SJSA1 (cell line): ENCODE results near the gene GAS2L1. TPM values are rescaled to one million over a fixed set of nuclear protein-coding genes. Genes with fewer than 3 reads are reported as not detected.
A peak's percentile ranks its signal among the peaks of the same experiment; 100 is the strongest.

Experiments used
- DNase-seq, 2 experiments: peaks; one replicate each; pipeline ENCODE4 v3.0.0-alpha.2; 2015 to 2020; ENCODE audit warnings: low spot score in 2 of 2, low read depth in 1 of 2
- H3K27ac ChIP-seq: fragments of 250-450 bp; sonication (Bioruptor Pico); 2 replicates; pipeline ENCODE4 v1.5.1; 2020; ENCODE audit warnings: mild to moderate bottlenecking, moderate library complexity
- H3K27me3 ChIP-seq: fragments of 250-450 bp; sonication (Bioruptor Pico); replicated peaks from 2 replicates; pipeline ENCODE4 v1.5.1; 2020; ENCODE audit warnings: mild to moderate bottlenecking, moderate library complexity
- H3K36me3 ChIP-seq: fragments of 250-450 bp; sonication (Bioruptor Pico); 2 replicates; pipeline ENCODE4 v1.5.1; 2020; ENCODE audit warnings: mild to moderate bottlenecking
- H3K4me1 ChIP-seq: fragments of 250-450 bp; sonication (Bioruptor Pico); replicated peaks from 2 replicates; pipeline ENCODE4 v1.6.1; 2021; ENCODE audit warnings: mild to moderate bottlenecking
- H3K4me3 ChIP-seq: fragments of 250-450 bp; sonication (Bioruptor Pico); 2 replicates; pipeline ENCODE4 v1.5.1; 2020; ENCODE audit warnings: mild to moderate bottlenecking
- H3K9me3 ChIP-seq: fragments of 250-450 bp; sonication (Bioruptor Pico); replicated peaks from 2 replicates; pipeline ENCODE4 v1.5.1; 2020; ENCODE audit warnings: mild to moderate bottlenecking
- total RNA-seq: library from RNA; depleted of rRNA; stranded (reverse); fragments of >200 nt; shearing (Covaris generic); gene quantifications from 2 replicates; pipeline ENCODE4 v1.2.3, GENCODE V29; 2014

GAS2L1 gene
- total RNA-seq, 1 experiment from 2014 or later: 10.4 TPM

DNA sequence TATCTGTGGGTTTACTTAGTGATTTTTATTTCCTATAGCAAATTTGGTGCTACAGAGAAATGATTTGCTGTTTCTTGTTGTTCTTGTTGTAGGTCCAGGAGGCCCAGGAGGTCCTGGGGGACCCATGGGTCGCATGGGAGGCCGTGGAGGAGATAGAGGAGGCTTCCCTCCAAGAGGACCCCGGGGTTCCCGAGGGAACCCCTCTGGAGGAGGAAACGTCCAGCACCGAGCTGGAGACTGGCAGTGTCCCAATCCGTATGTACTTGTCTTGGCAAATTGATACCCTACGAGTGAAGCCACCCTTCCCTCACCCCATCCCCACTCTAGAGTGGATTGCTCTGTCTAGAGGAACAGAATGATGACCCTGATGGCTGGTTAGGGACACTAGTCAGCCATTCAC lies 7.8 kb upstream of the GAS2L1 start:
- no peaks in the 10 kb centered on the region for H3K27me3 ChIP-seq
- DNase-seq: no peak
- H3K9me3 ChIP-seq: no peaks in the 10 kb centered on the region
- no peaks in the 10 kb centered on the region for H3K4me1 ChIP-seq
- H3K36me3 ChIP-seq: peaks cover 81% of the 10 kb centered on the region
- H3K4me3 ChIP-seq: no peak overlapping the region
- H3K27ac ChIP-seq: no peak overlapping the region

GRCh38 chr22:29299136-29299900 lies 7.1 kb upstream of the GAS2L1 start:
- Histone ChIP-seq H3K4me1 (no peaks in the 10 kb centered on the region), H3K27ac (no peak overlapping the region), H3K9me3 (no peaks in the 10 kb centered on the region), H3K4me3 (no peak overlapping the region), H3K36me3 (peaks cover 75% of the 10 kb centered on the region), H3K27me3 (no peaks in the 10 kb centered on the region)
- DNase-seq: no peak

DNA sequence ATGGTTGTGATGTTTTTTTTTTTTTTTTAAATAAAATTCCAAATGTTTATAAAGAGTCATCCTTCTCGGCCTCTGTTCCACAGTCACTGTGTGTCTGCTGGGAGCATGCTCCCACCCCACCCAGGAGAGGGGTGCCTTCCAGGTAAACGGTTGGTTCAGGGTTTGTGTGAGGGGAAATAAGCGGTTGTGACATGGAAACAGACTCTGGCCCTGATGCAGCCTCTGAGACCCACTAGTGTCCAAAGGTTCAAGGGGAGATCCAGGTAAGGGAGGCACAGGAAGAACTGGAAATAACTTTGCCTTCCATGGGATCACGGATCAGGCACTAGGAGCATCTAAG lies 6.0 kb upstream of the GAS2L1 start:
- Histone ChIP-seq H3K36me3 (peaks cover 64% of the 10 kb centered on the region), H3K27ac (no peak overlapping the region), H3K9me3 (no peaks in the 10 kb centered on the region), H3K4me1 (no peaks in the 10 kb centered on the region), H3K27me3 (no peaks in the 10 kb centered on the region), H3K4me3 (no peak overlapping the region)
- no peak for DNase-seq

GRCh38 chr22:29300807-29301601 lies 5.4 kb upstream of the GAS2L1 start:
- no peak for DNase-seq
- no peaks in the 10 kb centered on the region for H3K9me3 ChIP-seq
- no peak overlapping the region for H3K4me3 ChIP-seq
- peaks cover 58% of the 10 kb centered on the region for H3K36me3 ChIP-seq
- H3K27me3 ChIP-seq: no peaks in the 10 kb centered on the region
- H3K4me1 ChIP-seq: 0 out of 2 replicates have a peak, but pooled peaks cover 2% of the 10 kb centered on the region
- no peak overlapping the region for H3K27ac ChIP-seq

- Histone ChIP-seq H3K9me3 (no peaks in the 10 kb centered on the region), H3K4me1 (peaks cover 3% of the 10 kb centered on the region; the same call in 1 of the 2 replicates), H3K36me3 (peaks cover 49% of the 10 kb centered on the region), H3K27ac (no peak overlapping the region), H3K4me3 (no peak overlapping the region), H3K27me3 (no peaks in the 10 kb centered on the region)
- DNase-seq: no peak
Measured at GRCh38 chr22:29301716-29302401, 4.6 kb upstream of the GAS2L1 start.

- Histone ChIP-seq H3K4me3 (no peak overlapping the region), H3K27me3 (no peaks in the 10 kb centered on the region), H3K4me1 (peaks cover 5% of the 10 kb centered on the region), H3K27ac (no peak overlapping the region), H3K9me3 (no peaks in the 10 kb centered on the region), H3K36me3 (peaks cover 47% of the 10 kb centered on the region)
- DNase-seq: no peak
Measured at GRCh38 chr22:29302402-29302680, 4.1 kb upstream of the GAS2L1 start.

- no peak overlapping the region for H3K27ac ChIP-seq
- H3K4me3 ChIP-seq: no peak overlapping the region
- H3K4me1 ChIP-seq: peaks cover 8% of the 10 kb centered on the region
- no peak for DNase-seq
- no peaks in the 10 kb centered on the region for H3K9me3 ChIP-seq
- H3K36me3 ChIP-seq: peaks cover 42% of the 10 kb centered on the region
- H3K27me3 ChIP-seq: no peaks in the 10 kb centered on the region
Measured at GRCh38 chr22:29302681-29303465, 3.6 kb upstream of the GAS2L1 start.

DNA sequence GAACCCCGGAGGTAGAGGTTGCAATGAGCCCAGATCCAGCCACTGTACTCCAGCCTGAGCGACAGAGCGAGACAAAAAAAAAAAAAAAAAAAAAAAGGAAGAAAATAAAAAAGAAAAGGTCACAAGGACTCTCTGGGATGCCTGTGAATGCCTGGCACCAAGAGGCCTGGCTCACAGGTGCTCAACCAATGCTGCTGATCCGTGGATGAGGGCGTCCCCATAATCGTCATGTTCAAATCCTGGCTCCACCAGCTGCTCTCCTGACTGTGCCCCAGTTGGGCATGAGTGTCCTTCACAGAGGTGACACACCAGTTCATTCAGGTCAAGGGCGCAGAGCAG lies 645 bp upstream of the GAS2L1 start:
- no peak overlapping the region for H3K27ac ChIP-seq
- H3K9me3 ChIP-seq: no peaks in the 10 kb centered on the region
- peaks cover 23% of the 10 kb centered on the region for H3K36me3 ChIP-seq
- H3K4me3 ChIP-seq: peak overlapping the region; percentile 68
- DNase-seq: no peak
- no peaks in the 10 kb centered on the region for H3K27me3 ChIP-seq
- peaks cover 22% of the 10 kb centered on the region for H3K4me1 ChIP-seq

- Histone ChIP-seq H3K9me3 (no peaks in the 10 kb centered on the region), H3K27ac (peak overlapping the region; percentile 67), H3K4me3 (peak overlapping the region; percentile 68), H3K36me3 (peaks cover 20% of the 10 kb centered on the region), H3K4me1 (peaks cover 30% of the 10 kb centered on the region), H3K27me3 (no peaks in the 10 kb centered on the region)
- peak; percentile 81 for DNase-seq
Measured at GRCh38 chr22:29306835-29307595, 565 bp downstream of the GAS2L1 start.

- Histone ChIP-seq H3K9me3 (no peaks in the 10 kb centered on the region), H3K36me3 (peaks cover 21% of the 10 kb centered on the region), H3K27me3 (no peaks in the 10 kb centered on the region), H3K4me1 (peaks cover 30% of the 10 kb centered on the region), H3K4me3 (peak overlapping the region; percentile 68), H3K27ac (peak overlapping the region; percentile 67; the same call in 1 of the 2 replicates)
- DNase-seq: no peak
Measured at GRCh38 chr22:29307596-29308147, 1.2 kb downstream of the GAS2L1 start.

- H3K4me3 ChIP-seq: no peak overlapping the region; the same call in 1 of the 2 replicates
- peak in 1 of 2 experiments; percentile 44 for DNase-seq
- H3K27me3 ChIP-seq: peaks cover 3% of the 10 kb centered on the region; the same call in 1 of the 2 replicates
- H3K9me3 ChIP-seq: no peaks in the 10 kb centered on the region
- peaks cover 30% of the 10 kb centered on the region for H3K4me1 ChIP-seq
- peaks cover 21% of the 10 kb centered on the region for H3K36me3 ChIP-seq
- no peak overlapping the region for H3K27ac ChIP-seq
Measured at GRCh38 chr22:29308148-29308790, 1.8 kb downstream of the GAS2L1 start.

DNA sequence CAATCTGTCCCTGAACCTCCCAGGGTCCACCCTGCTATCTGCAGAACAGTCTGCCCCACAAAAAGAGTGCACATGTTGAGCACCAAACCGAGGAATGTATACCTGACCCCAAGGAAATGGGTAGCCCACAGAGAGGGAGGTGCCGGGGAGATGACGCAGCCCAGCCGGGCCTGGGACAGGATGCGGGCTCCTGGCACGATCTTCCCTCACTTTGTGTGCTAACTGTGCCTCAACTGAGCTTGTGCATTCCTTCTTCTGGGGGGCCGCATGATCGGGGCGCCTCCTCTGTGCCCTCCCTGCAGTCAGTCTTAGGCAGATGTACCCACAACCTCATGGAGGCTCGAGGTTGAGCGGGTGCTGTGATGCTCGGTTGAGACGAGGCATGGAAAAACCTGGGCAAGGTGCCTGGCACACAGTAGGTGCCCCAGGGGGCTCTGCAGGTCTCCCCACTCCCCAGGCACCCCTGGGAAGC lies 2.4 kb downstream of the GAS2L1 start:
- H3K4me3 ChIP-seq: no peak overlapping the region
- peaks cover 8% of the 10 kb centered on the region for H3K27me3 ChIP-seq
- H3K9me3 ChIP-seq: no peaks in the 10 kb centered on the region
- peak in 1 of 2 experiments; percentile 42 for DNase-seq
- H3K27ac ChIP-seq: no peak overlapping the region
- peaks cover 30% of the 10 kb centered on the region for H3K4me1 ChIP-seq
- H3K36me3 ChIP-seq: peaks cover 21% of the 10 kb centered on the region
